Measurements from ENCODE around the gene ITGAE.

ITGAE gene

DNA sequence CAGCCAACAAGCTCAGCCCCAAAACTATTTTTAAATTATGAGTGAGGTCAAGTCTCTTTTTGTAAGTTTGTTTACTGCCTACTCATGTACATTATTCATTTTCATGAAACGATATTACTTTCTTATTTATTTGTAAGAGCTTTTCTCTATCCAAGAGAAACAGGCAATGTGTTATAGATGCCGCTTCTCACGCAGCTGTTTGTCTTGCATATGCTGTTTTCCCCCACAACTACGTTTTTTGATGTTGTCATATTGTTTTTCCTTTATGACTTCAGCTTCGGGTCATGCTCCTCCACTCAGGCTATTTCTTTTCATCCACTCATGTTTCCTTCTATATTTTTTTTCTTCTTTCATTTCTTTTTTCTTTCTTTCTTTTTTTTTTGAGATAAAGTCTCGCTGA is 20.0 kb downstream of the ITGAE start:
- no peak for DNase-seq (ENCODE audit: insufficient read length, low spot score)
- no peak for FAIRE-seq
- no peak for TF ChIP-seq PAX5 (IDR thresholded peaks at IDR 0.05; ENCODE audit: insufficient read depth, low read length, severe bottlenecking)
- no peak for TF ChIP-seq POLR2A (IDR thresholded peaks at IDR 0.05; ENCODE audit: low read depth, low read length)
- no peak for TF ChIP-seq POLR2AphosphoS5 (IDR thresholded peaks at IDR 0.05; ENCODE audit: low read depth, low read length)
- no peak for TF ChIP-seq TAF1 (IDR thresholded peaks at IDR 0.05; ENCODE audit: low read depth, low read length)
- no peak for TF ChIP-seq SPI1 (IDR thresholded peaks at IDR 0.05; ENCODE audit: low read depth, low read length)
- no peak for TF ChIP-seq POU2F2 (IDR thresholded peaks at IDR 0.05; ENCODE audit: low read depth, low read length)

DNA sequence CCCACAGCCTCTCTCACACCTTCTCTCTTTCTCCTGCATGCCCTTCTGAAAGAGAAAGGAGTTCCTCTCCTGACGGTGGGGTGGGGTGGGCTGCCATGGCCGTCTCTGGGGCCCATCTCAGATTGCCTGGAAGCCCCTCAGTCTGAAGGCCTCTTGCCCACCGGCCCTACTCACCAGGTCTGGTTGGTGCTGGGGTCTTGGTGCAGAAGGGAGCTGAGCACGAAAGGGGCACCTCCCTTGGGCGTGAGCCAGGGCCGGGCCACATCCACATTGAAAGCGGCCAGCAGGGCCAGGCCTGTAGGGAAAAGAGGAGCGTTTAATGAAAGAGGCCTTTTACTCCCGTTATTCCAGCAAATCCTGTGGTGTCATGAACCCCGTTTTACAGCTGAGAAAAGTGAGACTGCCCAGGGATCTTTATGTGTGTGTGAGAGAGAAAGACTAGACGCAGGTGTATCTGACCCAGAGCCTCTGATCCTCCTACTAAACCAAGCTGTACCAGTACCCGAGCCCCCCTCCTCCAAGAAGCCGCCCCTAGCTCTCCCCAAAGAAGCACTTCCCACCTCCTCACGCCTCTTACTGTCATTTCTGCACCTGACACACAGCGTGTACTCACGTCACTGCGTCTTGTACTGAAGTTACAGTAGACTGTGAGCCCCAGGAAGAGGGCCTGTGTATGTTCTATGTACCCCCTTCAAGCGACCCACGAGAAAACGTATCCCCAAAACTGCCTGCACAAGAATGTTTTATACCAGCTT is 23.4 kb downstream of the ITGAE start:
- no peak for TF ChIP-seq TAF1 (IDR thresholded peaks at IDR 0.05; ENCODE audit: low read depth, low read length)
- TF ChIP-seq PAX5 (IDR thresholded peaks at IDR 0.05; ENCODE audit: insufficient read depth, low read length, severe bottlenecking): no peak
- no peak for TF ChIP-seq POU2F2 (IDR thresholded peaks at IDR 0.05; ENCODE audit: low read depth, low read length)
- TF ChIP-seq POLR2A (IDR thresholded peaks at IDR 0.05; ENCODE audit: low read depth, low read length): no peak
- TF ChIP-seq POLR2AphosphoS5 (IDR thresholded peaks at IDR 0.05; ENCODE audit: low read depth, low read length): no peak
- TF ChIP-seq SPI1 (IDR thresholded peaks at IDR 0.05; ENCODE audit: low read depth, low read length): no peak
- DNase-seq (ENCODE audit: insufficient read length, low spot score) (no peak), FAIRE-seq (no peak)

GRCh38 chr17:3773966-3774365 is 27.0 kb downstream of the ITGAE start:
- DNase-seq (ENCODE audit: insufficient read length, low spot score): no peak
- TF ChIP-seq POLR2AphosphoS5 (IDR thresholded peaks at IDR 0.05; ENCODE audit: low read depth, low read length) (no peak), POLR2A (IDR thresholded peaks at IDR 0.05; ENCODE audit: low read depth, low read length) (no peak), POU2F2 (IDR thresholded peaks at IDR 0.05; ENCODE audit: low read depth, low read length) (no peak), PAX5 (IDR thresholded peaks at IDR 0.05; ENCODE audit: insufficient read depth, low read length, severe bottlenecking) (no peak), TAF1 (IDR thresholded peaks at IDR 0.05; ENCODE audit: low read depth, low read length) (no peak), SPI1 (IDR thresholded peaks at IDR 0.05; ENCODE audit: low read depth, low read length) (no peak)
- FAIRE-seq: no peak

DNA sequence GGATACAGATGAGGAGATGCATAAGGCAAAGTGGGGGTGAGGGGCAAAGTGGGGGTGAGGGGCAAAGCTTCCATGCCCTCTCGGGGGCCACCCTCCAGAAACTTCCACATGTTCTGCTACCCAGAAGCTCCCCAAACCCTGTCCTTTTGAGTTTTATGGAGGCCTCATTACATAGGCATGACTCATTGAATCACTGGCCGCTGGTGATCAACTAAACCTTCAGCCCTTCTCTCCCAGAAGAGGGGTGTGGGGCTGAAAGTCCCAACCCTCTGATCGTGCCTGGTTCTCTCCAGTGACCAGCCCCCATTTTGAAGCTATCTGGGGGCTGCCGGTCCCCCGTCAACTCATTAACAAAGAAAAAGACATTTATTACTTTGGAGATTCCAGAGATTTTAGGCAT is 27.5 kb downstream of the ITGAE start:
- no peak for TF ChIP-seq TAF1 (IDR thresholded peaks at IDR 0.05; ENCODE audit: low read depth, low read length)
- no peak for TF ChIP-seq POLR2A (IDR thresholded peaks at IDR 0.05; ENCODE audit: low read depth, low read length)
- no peak for TF ChIP-seq PAX5 (IDR thresholded peaks at IDR 0.05; ENCODE audit: insufficient read depth, low read length, severe bottlenecking)
- no peak for TF ChIP-seq POU2F2 (IDR thresholded peaks at IDR 0.05; ENCODE audit: low read depth, low read length)
- no peak for DNase-seq (ENCODE audit: insufficient read length, low spot score)
- FAIRE-seq: no peak

- no peak for FAIRE-seq
- no peak for DNase-seq (ENCODE audit: insufficient read length, low spot score)
- no peak for TF ChIP-seq POLR2AphosphoS5 (IDR thresholded peaks at IDR 0.05; ENCODE audit: low read depth, low read length)
Observed at GRCh38 chr17:3772764-3773163, 28.2 kb downstream of the ITGAE start.

DNA sequence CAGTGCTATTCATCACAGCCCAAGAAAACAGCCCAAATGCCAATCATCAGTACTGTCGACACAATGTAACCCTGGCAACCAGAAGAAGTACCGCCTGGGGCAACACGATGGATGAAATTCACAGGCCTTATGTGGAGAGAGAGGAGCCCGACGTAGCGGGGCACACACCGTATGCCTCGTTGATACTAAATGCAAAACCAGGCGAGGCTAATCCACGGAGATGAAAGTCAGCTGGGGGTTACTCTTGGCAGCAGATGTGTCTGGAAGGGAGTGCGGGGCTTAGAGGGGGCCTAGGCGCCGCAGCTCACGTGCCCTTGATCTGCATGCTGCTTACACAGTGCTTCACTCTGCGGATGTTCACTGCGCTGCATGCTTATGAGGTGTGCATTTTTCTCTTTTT is 29.8 kb downstream of the ITGAE start:
- DNase-seq (ENCODE audit: insufficient read length, low spot score) (no peak), FAIRE-seq (no peak)
- TF ChIP-seq PAX5 (IDR thresholded peaks at IDR 0.05; ENCODE audit: insufficient read depth, low read length, severe bottlenecking): no peak
- TF ChIP-seq POLR2AphosphoS5 (IDR thresholded peaks at IDR 0.05; ENCODE audit: low read depth, low read length): no peak
- TF ChIP-seq TAF1 (IDR thresholded peaks at IDR 0.05; ENCODE audit: low read depth, low read length): no peak
- TF ChIP-seq POLR2A (IDR thresholded peaks at IDR 0.05; ENCODE audit: low read depth, low read length): no peak
- TF ChIP-seq POU2F2 (IDR thresholded peaks at IDR 0.05; ENCODE audit: low read depth, low read length): no peak
- no peak for TF ChIP-seq SPI1 (IDR thresholded peaks at IDR 0.05; ENCODE audit: low read depth, low read length)

DNA sequence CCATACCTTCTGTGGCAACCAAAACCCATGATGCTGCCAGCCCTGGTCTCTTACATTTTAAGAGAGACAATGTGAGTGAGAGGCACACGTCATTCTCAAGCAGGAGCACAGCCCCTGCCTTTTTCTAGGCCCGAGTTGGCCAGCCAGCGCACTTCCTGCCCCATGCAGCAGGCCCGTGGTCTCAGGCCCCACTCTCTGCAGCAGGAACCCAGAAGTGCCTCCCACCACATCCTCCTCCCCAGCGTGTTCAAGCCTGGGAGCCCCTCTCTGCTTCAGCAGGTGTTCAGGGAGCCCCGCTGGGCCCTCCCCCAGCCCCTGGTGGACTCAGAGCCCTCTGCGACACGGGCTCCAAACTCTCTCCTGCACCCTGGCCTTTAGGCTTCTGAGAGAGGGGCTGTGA is 30.5 kb downstream of the ITGAE start:
- FAIRE-seq (no peak), DNase-seq (ENCODE audit: insufficient read length, low spot score) (no peak)
- no peak for TF ChIP-seq POU2F2 (IDR thresholded peaks at IDR 0.05; ENCODE audit: low read depth, low read length)
- no peak for TF ChIP-seq PAX5 (IDR thresholded peaks at IDR 0.05; ENCODE audit: insufficient read depth, low read length, severe bottlenecking)
- TF ChIP-seq POLR2A (IDR thresholded peaks at IDR 0.05; ENCODE audit: low read depth, low read length): no peak
- TF ChIP-seq TAF1 (IDR thresholded peaks at IDR 0.05; ENCODE audit: low read depth, low read length): no peak
- TF ChIP-seq POLR2AphosphoS5 (IDR thresholded peaks at IDR 0.05; ENCODE audit: low read depth, low read length): no peak
- TF ChIP-seq SPI1 (IDR thresholded peaks at IDR 0.05; ENCODE audit: low read depth, low read length): no peak

DNA sequence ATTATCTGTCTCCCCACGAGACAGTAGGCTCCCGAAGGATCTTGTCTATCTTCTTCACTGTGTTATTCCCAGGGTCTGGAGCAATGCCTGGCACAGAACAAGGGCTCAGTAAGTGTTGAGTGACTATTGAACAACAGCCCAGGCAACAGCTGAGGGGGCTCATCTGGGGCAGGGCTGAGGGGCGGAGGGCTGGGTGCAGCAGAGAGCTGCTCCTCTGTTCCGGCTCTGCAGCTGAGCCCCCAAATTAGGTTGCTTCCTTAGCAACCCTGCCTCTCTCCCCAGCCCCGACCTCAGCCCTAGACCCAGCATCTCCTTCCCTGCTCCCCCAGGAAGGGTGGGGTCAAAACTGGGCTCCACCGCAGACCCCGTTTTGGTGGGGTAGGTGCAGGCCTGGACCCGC is 32.2 kb downstream of the ITGAE start:
- DNase-seq (ENCODE audit: insufficient read length, low spot score) (no peak), FAIRE-seq (no peak)
- TF ChIP-seq POU2F2 (IDR thresholded peaks at IDR 0.05; ENCODE audit: low read depth, low read length): no peak
- TF ChIP-seq TAF1 (IDR thresholded peaks at IDR 0.05; ENCODE audit: low read depth, low read length): no peak
- no peak for TF ChIP-seq PAX5 (IDR thresholded peaks at IDR 0.05; ENCODE audit: insufficient read depth, low read length, severe bottlenecking)
- no peak for TF ChIP-seq SPI1 (IDR thresholded peaks at IDR 0.05; ENCODE audit: low read depth, low read length)
- no peak for TF ChIP-seq POLR2A (IDR thresholded peaks at IDR 0.05; ENCODE audit: low read depth, low read length)
- no peak for TF ChIP-seq POLR2AphosphoS5 (IDR thresholded peaks at IDR 0.05; ENCODE audit: low read depth, low read length)

DNA sequence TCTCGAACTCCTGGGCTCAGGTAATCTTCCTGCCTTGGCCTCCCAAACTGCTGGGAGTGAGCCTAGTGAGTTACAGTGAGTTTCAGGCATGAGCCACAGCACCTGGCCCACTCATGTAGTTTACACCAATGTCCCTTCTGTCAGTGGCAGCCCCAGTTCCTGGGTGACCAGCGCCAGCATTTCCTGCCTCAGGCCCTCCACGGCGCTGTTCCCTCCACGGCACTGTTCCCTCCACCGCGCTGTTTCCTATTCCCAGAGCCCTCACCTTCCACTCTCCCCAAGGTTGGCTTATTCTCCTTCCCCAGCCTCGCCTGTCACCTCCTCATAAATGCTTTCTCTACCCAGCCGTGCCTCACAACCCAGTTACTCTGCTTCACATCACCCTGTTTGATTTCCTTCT is 32.6 kb downstream of the ITGAE start:
- no peak for TF ChIP-seq POLR2AphosphoS5 (IDR thresholded peaks at IDR 0.05; ENCODE audit: low read depth, low read length)
- TF ChIP-seq SPI1 (IDR thresholded peaks at IDR 0.05; ENCODE audit: low read depth, low read length): no peak
- TF ChIP-seq POLR2A (IDR thresholded peaks at IDR 0.05; ENCODE audit: low read depth, low read length): no peak
- TF ChIP-seq PAX5 (IDR thresholded peaks at IDR 0.05; ENCODE audit: insufficient read depth, low read length, severe bottlenecking): no peak
- no peak for TF ChIP-seq POU2F2 (IDR thresholded peaks at IDR 0.05; ENCODE audit: low read depth, low read length)
- no peak for TF ChIP-seq TAF1 (IDR thresholded peaks at IDR 0.05; ENCODE audit: low read depth, low read length)
- no peak for DNase-seq (ENCODE audit: insufficient read length, low spot score)
- no peak for FAIRE-seq

DNA sequence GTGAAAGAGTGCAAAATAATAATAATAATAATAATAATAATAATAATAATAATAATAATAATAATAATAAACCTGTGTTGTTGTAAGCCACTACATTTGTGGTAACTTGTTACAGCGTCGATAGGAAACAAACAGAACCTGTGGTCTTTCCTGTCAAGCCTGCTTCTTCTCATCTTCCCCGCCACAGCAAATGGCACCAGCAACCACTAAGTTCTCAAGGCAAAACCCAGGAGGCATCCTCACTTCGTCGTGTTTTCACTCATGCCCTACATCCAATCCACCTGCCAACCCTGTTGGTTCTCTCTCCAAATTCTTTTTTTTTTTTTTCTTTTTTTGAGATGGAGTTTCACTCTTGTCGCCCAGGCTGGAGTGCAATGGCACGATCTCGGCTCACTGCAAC is 34.2 kb downstream of the ITGAE start:
- TF ChIP-seq SPI1 (IDR thresholded peaks at IDR 0.05; ENCODE audit: low read depth, low read length) (no peak), TAF1 (IDR thresholded peaks at IDR 0.05; ENCODE audit: low read depth, low read length) (no peak), POLR2AphosphoS5 (IDR thresholded peaks at IDR 0.05; ENCODE audit: low read depth, low read length) (no peak), POU2F2 (IDR thresholded peaks at IDR 0.05; ENCODE audit: low read depth, low read length) (no peak), POLR2A (IDR thresholded peaks at IDR 0.05; ENCODE audit: low read depth, low read length) (no peak), PAX5 (IDR thresholded peaks at IDR 0.05; ENCODE audit: insufficient read depth, low read length, severe bottlenecking) (no peak)
- no peak for FAIRE-seq
- no peak for DNase-seq (ENCODE audit: insufficient read length, low spot score)
